HG03520 (cell line): ENCODE results near the gene DPP3.
"Not testable (repeated sequence)": the region's sequence is repeated elsewhere in the genome, so short reads cannot be mapped to it uniquely, and the experiment has no call there.

Experiments used
- ATAC-seq: cut with Tn5 transposase; IDR thresholded peaks from one replicate; pipeline ENCODE4 v1.9.1; 2021; ENCODE audit warnings: mild to moderate bottlenecking, moderate library complexity; ENCODE audit not compliant: unreplicated experiment

The DPP3 gene

DNA sequence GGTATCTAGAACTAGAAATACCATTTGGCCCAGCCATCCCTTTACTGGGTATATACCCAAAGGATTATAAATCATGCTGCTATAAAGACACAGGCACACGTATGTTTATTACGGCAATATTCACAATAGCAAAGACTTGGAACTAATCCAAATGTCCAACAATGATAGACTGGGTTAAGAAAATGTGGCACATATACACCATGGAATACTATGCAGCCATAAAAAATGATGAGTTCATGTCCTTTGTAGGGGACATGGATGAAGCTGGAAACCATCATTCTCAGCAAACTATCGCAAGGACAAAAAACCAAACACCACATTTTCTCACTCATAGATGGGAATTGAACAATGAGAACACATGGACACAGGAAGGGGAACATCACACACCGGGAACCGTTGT lies 16.1 kb upstream of the DPP3 start:
- not testable (repeated sequence) for ATAC-seq

DNA sequence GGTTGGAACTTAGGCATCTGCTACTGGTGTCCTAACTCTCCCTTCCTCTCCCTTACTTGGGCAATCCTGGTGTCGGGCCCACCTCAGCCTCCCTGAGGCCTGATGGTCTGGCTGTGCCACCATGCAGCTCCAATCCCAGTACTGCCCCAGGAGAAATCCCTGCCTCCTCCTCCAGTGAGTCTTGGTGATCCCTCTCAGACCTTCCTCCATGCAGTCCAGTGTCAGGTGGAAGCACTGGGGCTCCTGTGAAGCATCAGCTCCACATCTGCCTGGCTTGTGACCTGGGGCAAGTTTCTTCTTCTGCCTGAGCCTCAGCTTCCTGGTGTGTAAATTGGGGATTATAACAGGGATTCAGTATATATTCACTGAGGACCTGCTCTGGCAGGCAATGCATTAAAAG lies 15.3 kb upstream of the DPP3 start:
- no peak for ATAC-seq

DNA sequence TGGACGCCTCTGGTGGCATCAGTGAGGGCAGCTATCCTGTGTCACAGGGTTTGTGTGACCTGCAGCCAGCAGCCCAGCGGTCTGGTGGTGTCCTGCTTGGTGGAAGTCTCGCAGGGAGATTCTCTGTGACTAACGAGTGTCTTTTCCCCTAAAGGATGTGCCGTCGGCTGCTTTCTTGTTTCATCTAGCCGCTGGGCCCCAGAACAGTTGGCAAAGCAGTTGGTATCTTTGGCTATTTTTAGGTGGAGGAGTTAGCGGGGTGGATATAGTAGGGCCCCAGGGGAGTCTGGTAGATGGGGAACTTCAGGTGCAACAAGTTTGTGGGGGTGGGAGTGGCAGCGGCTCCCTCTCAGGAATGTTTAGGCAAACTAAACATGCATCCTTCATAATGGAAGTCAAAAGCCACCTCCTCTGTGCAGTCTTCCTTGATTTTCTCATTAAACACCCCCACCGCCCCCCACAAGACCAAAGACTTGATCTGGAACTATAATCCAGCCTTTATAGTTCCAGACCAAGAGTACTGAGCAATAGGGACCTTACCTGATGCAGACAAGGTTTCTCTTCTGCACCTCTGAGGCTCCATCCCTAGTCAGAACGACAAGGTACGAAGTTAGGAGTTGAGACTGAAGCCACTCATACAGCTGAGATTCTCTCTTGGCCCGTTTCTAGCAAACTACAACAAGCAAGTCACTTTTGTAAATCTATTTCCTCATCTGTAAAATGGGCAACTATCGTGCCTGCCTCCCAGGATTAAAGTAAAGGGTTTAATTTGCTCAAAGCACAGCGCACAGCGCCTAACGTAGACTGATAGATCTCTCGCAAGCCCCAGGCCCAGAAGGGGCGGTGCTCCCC lies 14.6 kb upstream of the DPP3 start:
- no peak for ATAC-seq

DNA sequence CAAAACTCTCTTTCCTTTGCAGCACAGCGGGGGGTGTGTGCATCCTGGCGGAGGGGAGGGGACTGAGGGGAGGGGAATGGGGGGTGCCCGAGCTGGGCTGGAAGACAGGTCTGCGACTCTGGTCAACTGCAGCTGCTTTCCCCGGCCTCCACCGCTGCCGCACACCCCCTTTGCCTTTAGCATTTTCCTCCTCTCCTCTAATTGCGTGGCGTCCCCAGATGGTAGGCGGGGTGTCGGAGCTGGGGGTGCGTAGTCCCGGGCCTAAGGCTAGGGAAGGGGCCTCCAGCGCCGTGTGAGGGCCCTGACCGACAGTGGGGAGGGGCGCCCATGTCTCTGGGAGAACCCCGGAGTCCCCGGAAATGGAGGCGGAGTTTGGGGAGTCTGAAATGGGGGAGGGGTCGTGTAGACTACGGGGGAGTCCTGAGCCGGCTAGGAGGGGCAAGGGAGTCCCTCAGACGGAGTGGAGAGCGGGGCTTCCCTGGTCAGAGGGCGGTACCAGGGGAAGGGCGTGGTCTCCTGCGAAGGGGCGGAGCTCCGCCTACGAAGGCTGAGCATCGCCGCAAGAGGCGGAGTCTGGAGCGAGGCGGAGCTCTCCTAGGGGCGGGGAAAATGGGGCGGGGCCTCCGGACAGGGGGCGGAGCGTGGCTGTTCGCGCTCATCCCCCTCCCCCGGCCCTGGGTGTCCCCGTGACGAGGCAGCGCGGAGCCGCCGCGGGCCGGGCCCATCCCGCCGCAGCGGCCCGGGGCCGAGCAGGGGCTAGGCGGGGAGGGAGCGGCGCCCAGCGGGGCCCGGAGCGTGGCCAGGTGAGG lies 13.8 kb upstream of the DPP3 start, which contains the start of gene PELI3:
TSS of gene PELI3 (plus strand) at position 681 of the 809 bp plus-strand sequence. CDS start 1,224 bp downstream, outside the sequence.
- ATAC-seq: peak; percentile 46

DNA sequence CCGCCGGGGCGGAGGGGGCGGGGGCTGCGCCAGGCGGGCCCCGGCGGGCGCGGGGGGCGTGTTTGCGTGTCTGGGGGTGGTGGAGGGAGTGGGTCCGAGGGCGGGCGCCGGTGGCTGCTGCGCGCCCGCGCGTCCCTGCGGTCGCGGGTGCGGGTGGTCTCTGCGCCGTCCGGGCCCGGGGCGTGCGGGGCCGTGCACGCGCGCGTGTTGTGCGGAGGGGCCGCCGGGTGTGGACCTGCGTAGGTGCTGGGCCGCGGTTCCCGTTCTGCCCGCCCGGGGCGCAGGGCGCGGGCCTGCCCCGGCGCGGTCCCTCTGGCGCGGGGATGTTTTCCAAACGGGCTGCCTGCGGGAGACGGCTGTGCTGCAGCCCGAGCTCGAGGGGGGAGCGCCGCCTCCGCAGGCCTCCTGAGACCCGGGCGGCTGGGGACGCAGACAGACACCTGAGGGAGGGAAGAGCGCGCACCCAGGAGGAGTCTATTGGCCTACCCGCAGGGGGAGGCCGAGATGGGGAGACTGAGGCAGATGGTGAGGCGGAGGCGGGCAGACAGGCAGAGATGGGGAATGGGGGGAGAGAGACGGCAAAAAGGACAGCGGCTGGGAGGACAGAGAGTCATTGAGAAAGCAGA lies 13.1 kb upstream of the DPP3 start:
- peak; percentile 40 for ATAC-seq

DNA sequence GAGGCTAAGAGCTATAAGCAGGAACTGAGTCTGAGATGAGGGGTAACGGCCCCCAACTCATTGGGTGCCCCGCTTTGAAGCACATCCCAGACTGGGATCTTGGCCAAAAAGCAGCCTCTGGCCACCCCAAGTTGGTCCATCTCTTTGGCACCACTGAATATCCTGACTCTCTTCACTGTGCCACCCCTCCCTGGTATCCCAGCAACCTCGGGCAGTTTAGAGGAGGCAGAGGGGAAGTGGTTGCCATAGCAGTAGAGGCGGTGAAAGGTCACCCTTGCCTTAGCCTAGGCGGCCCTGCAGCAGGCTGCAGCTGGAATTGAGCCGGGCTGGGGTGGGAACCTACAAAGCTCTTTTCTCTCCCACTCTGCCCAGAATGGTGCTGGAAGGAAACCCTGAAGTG lies 12.5 kb upstream of the DPP3 start:
- ATAC-seq: no peak

DNA sequence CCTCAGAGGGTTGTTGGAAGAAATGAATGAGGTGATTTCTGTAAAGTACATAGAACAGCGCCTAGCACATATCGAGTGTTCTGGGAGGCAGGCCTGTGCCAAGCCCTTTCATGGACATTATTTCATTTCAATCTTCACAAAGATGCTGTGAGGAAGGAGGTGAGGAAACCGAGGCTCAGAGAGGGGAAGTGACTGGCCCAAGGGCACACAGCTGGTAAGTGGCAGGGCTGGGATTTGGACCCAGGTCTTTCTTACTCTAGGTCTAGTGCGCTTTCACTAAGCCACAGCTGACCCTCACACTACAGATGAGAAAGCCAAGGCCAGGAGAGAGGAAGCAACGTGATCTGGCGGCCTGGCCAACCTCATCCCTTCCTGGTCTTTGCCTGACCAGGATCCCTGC lies 11.5 kb upstream of the DPP3 start:
- no peak for ATAC-seq

DNA sequence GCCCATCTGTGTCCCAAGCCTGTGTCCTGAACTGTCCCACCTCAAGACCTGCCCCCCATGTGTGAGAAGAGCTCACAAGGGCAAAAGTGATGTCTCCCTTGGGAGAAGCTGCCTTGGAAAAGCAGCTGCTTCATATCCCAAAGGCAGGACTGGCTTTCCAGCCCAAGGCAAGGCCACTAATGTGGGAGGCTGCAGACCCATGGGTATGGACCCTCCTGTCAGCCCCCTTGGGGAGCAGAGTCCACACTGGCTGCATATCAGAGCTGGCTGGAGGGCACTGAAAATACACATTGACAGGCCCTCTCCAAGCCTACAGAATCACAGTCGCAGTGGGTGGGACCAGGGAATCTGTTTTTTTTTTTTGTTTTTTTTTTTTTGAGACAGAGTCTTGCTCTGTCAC lies 10.8 kb upstream of the DPP3 start:
- ATAC-seq: no peak

DNA sequence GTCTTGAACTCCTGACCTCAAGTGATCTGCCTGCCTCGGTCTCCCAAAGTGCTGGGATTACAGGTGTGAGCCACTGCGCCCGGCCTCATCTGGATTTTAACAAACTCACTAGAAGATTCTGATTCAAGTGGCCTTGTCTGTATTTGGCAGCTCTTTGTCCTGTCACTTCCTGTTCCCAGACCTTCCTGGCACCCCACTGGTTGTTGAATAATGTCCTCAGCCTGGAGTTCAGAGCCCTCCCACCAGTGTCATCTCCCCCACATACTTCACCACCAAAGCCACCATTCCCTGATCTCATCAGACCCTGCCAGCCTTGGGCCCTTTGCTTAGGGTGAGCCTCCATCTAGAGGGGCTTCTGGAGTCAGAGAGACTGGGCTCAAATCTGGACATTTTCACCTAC lies 10.2 kb upstream of the DPP3 start:
- no peak for ATAC-seq

DNA sequence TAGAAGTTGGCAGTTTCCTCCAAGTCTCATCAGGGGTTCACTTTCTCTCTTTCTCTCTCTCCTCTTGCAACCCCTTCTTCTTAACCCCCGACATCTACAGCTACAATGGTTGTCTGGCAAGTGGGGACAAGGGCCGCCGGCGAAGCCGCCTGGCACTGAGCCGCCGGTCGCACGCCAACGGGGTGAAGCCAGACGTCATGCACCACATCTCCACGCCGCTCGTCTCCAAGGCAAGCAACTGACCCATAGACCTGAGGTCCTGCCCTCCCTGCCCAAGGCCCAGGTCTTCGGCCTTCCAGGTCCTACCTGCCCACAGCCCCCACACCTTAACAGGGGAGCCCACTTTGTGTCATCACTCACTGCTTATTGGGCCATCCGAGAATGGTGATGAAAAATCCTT lies 9.1 kb upstream of the DPP3 start:
- no peak for ATAC-seq

DNA sequence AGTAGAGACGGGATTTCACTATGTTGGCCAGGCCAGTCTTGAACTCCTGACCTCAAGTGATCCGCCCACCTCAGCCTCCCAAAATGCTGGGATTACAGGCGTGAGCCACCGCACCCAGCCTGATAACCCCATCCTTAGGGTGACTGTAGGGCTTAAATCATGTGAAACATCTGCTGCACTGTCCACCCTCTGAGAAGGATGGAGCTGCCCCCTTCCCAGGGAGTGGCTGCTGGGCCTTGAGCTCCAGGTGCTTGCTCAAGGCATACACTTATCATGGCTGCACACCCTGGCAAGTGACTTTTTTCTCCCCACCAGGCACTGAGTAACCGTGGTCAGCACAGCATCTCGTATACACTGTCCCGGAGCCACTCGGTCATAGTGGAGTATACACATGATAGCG lies 8.2 kb upstream of the DPP3 start:
- no peak for ATAC-seq

DNA sequence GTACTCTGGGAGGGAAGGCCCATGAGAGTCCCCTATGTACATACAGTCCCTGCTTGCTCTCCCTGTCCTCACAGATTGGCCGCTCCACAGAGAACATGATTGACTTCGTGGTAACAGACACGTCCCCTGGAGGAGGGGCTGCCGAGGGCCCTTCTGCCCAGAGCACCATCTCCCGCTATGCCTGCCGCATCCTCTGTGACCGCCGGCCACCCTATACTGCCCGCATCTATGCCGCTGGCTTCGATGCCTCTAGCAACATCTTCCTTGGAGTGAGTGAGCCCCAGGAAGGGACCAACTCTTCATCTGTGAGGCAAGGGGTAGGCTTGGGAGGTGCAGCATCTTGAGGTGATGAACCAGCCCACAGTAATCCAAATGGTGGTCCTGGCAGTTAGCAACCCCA lies 7.1 kb upstream of the DPP3 start:
- ATAC-seq: no peak

DNA sequence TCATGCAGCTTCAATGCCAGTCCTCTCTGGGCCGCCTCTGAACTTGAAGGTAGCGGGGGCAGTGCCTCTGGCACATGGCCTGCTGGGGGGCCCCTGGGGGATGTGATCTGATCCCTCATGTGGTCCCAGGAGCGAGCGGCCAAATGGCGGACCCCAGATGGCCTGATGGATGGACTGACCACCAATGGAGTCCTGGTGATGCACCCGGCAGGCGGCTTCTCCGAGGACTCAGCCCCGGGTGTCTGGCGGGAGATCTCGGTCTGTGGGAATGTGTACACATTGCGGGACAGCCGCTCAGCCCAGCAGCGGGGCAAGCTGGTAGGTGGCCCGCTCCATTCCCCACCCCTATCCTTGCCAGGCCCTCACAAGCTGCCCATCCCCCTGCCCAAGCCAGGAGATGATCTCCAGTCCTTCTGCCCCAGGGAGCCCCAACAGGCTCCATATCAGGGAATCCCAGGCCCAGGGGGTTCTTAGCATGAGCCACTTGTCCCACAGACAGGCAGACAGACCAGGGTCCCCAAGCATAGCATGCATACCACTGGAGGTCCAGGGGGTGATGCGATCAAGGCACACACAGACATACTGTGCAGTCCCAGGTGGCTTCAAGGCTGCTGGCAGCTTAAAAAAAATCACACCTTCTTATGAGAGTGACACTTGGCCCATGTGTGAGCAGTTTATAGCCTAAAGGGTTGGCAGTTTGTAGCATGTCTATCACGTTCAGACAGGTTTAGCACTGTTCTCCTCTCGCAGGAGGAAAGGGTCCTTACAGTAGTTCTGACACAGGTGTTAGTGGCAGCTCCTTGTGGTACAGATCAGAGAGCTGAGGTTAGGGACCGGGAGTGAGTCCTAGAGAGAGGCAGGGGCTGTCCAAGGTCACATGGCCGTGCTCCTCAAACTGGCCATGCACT lies 6.4 kb upstream of the DPP3 start:
- ATAC-seq: no peak

DNA sequence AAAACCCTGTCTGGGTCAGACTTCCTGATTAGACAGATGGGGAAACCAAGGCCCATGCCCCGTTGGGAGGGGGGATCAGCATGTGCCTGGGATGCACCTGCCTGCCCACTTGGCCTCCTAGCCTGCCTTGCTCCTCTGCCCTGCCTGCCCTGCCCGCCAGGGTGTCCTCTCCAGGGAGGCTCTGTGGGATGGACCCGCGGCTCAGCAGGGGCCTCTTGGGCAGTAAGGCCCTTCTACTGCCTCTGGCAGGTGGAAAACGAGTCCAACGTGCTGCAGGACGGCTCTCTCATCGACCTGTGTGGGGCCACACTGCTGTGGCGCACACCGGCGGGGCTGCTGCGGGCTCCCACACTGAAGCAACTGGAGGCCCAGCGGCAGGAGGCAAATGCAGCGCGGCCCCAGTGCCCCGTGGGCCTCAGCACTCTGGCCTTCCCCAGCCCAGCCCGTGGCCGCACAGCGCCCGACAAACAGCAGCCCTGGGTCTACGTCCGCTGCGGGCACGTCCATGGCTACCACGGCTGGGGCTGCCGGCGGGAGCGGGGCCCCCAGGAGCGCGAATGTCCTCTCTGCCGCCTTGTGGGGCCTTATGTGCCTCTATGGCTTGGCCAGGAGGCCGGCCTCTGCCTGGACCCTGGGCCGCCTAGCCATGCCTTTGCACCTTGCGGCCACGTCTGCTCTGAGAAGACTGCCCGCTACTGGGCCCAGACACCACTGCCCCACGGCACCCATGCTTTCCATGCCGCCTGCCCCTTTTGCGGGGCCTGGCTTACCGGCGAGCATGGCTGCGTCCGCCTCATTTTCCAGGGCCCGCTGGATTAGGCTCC lies 4.7 kb upstream of the DPP3 start:
- ATAC-seq: no peak

DNA sequence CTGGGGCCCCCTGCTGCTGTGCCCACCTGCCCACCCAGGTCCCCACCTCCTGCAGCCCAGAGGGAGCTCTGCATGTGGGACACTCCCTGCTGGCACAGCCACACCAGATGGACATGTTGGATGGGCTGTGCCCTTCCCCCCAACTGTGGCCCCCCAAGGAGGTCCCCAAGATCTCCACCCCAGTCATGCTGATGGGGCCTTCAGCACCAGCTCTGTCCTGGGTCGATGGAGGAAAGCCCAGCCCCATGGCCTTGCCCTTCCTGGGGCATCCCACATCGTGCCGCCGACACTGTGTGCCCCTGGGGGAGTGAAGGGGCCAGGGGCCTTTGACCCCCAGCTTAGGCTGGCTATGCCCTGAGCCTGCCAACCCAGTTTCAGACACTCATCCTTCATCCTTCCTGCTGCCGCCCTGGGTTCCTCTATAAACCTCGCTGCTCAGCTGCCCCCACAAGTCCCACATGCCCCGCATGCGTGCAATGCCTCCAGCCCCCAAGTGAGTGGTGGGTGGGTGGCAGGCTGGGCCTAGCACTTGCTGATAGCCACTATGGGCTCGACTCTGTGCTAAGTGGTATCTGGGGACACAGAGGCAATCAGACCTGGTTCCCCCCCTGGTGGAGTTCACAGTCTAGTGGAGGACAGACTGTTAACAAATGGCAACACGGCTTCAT lies 3.9 kb upstream of the DPP3 start:
- ATAC-seq: no peak

DNA sequence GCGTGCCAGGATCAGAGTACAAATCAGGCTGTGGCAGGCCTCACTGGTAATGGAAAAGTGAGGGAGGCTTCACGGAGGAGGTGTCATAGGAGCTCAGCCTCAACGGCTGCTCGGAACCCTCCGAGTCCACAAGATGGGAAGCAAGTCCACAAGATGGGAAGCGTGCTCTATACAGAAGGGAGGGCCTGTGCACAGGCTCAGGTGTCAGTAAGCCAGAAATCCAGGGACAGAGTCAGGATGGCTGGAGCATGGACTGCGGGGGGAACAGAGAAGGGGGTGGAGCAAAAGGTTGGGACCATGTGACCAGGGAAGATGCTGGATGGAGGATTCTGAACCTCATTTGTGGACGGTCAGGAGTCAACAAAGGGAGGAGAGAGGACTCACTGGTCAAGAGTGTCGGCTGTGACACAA lies 3.4 kb upstream of the DPP3 start:
- no peak for ATAC-seq

DNA sequence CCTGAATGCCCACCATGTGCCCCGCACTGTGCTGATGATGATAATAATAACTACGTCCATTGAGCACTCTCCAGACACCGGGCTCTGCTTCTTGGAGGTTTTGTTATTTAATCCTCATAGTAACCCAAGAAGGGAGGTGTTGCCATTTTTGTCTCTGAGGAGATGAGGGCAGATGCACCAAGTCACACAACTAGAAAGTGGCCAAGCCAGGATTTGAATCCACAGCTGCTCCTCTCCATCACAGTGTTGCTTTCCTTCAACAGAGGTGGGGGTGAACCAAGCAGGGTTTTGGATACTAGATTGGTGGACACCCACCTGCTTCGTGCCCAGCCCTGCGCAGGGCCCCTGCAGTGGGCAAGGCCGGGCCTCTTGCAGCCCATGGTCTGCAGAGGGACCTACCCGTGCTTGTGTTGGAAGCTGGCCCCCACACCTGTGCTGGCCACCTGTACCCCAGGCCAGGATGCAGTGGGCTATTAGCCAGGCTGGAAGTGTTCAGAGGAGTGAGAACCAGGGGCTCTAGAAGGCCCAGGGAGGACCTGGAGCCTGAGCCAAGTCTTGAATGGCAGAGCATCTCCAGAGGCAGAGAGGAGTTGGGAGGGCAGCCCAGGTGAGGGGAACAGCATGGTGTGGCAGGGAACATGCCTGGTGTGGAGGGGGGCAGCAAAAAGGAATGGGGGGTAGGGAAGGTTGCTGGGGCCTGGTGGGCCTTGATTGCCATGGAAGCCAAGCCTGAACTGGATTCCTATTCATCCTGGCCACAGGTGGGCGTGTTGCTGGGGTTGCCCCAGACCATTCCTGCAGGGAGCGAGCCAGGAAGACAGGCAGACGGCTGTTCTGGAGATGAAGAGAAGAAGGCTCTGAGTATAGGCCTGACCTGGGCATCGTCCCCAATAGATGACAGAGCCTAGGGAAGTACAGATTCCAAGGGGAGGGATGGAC lies 2.7 kb upstream of the DPP3 start:
- no peak for ATAC-seq

DNA sequence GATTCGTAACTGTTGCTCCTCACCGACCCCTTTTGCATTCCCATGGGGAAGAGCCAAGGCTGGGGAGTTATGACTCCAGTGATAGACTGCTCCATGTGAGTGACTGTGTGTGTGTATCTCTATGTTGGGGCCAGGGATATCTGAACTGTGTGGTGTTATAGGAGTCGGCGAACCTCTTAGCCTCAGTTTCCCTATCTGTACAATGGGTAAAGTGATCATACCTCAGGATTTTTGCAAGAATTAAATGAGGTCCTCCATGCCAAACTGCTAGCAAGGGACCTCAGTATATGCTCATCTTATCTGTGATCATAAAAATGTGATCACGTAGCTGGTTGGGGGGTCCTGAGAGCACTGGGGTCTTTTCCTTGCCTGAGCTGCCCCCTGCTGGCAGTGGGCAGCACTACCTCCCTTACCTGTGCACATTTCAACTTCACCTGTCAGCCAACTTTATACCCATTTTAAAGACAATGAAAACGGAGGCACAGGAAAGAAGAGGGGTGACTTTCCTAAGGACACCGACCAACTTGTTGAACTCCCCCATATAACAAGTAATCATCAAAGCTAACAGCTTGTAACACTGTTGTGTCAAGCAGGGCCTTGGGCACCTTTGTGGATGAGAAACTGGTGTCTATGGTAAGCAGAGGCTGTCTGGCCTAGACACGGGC lies 1.4 kb upstream of the DPP3 start:
- no peak for ATAC-seq
